ENCODE results near the gene FGF12. TPM values are rescaled to one million over a fixed set of nuclear protein-coding genes. Genes with fewer than 3 reads are reported as not detected.

FGF12 gene
- total and polyA plus RNA-seq, 2 experiments from 2014 or later: 6.0 to 14.3 TPM

DNA sequence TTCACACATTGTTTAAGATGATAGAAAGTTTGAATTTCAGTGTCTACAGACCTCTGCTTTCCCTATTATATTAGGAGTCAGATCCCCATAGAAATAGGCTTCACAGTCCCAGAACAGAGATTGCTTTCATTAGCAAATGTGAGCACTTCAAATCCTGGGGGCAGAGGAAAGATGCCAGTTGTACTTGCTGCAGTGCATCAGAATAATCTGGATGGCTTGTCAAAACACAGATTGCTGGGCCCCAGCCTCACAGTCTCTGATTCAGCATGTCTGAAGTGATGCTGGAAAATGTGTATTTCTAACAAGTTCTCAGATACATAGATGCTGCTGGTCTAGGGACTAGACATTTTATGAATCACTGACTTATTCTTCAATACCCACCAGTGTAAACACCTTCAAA is 375.2 kb downstream of the FGF12 start:
- TF ChIP-seq, protein P1, sequence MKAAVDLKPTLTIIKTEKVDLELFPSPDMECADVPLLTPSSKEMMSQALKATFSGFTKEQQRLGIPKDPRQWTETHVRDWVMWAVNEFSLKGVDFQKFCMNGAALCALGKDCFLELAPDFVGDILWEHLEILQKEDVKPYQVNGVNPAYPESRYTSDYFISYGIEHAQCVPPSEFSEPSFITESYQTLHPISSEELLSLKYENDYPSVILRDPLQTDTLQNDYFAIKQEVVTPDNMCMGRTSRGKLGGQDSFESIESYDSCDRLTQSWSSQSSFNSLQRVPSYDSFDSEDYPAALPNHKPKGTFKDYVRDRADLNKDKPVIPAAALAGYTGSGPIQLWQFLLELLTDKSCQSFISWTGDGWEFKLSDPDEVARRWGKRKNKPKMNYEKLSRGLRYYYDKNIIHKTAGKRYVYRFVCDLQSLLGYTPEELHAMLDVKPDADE (IDR thresholded peaks at IDR 0.05): no peak
- TF ChIP-seq ZNF331 (CRISPR knock-in tag; IDR thresholded peaks at IDR 0.05; ENCODE audit: low read depth): no peak
- TF ChIP-seq, protein P2, sequence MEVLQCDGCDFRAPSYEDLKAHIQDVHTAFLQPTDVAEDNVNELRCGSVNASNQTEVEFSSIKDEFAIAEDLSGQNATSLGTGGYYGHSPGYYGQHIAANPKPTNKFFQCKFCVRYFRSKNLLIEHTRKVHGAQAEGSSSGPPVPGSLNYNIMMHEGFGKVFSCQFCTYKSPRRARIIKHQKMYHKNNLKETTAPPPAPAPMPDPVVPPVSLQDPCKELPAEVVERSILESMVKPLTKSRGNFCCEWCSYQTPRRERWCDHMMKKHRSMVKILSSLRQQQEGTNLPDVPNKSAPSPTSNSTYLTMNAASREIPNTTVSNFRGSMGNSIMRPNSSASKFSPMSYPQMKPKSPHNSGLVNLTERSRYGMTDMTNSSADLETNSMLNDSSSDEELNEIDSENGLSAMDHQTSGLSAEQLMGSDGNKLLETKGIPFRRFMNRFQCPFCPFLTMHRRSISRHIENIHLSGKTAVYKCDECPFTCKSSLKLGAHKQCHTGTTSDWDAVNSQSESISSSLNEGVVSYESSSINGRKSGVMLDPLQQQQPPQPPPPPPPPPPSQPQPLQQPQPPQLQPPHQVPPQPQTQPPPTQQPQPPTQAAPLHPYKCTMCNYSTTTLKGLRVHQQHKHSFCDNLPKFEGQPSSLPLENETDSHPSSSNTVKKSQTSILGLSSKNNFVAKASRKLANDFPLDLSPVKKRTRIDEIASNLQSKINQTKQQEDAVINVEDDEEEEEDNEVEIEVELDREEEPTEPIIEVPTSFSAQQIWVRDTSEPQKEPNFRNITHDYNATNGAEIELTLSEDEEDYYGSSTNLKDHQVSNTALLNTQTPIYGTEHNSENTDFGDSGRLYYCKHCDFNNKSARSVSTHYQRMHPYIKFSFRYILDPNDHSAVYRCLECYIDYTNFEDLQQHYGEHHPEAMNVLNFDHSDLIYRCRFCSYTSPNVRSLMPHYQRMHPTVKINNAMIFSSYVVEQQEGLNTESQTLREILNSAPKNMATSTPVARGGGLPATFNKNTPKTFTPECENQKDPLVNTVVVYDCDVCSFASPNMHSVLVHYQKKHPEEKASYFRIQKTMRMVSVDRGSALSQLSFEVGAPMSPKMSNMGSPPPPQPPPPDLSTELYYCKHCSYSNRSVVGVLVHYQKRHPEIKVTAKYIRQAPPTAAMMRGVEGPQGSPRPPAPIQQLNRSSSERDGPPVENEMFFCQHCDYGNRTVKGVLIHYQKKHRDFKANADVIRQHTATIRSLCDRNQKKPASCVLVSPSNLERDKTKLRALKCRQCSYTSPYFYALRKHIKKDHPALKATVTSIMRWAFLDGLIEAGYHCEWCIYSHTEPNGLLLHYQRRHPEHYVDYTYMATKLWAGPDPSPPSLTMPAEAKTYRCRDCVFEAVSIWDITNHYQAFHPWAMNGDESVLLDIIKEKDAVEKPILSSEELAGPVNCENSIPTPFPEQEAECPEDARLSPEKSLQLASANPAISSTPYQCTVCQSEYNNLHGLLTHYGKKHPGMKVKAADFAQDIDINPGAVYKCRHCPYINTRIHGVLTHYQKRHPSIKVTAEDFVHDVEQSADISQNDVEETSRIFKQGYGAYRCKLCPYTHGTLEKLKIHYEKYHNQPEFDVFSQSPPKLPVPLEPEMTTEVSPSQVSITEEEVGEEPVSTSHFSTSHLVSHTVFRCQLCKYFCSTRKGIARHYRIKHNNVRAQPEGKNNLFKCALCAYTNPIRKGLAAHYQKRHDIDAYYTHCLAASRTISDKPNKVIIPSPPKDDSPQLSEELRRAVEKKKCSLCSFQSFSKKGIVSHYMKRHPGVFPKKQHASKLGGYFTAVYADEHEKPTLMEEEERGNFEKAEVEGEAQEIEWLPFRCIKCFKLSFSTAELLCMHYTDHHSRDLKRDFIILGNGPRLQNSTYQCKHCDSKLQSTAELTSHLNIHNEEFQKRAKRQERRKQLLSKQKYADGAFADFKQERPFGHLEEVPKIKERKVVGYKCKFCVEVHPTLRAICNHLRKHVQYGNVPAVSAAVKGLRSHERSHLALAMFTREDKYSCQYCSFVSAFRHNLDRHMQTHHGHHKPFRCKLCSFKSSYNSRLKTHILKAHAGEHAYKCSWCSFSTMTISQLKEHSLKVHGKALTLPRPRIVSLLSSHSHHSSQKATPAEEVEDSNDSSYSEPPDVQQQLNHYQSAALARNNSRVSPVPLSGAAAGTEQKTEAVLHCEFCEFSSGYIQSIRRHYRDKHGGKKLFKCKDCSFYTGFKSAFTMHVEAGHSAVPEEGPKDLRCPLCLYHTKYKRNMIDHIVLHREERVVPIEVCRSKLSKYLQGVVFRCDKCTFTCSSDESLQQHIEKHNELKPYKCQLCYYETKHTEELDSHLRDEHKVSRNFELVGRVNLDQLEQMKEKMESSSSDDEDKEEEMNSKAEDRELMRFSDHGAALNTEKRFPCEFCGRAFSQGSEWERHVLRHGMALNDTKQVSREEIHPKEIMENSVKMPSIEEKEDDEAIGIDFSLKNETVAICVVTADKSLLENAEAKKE (CRISPR knock-in tag; IDR thresholded peaks at IDR 0.05): no peak
- TF ChIP-seq, protein P3, sequence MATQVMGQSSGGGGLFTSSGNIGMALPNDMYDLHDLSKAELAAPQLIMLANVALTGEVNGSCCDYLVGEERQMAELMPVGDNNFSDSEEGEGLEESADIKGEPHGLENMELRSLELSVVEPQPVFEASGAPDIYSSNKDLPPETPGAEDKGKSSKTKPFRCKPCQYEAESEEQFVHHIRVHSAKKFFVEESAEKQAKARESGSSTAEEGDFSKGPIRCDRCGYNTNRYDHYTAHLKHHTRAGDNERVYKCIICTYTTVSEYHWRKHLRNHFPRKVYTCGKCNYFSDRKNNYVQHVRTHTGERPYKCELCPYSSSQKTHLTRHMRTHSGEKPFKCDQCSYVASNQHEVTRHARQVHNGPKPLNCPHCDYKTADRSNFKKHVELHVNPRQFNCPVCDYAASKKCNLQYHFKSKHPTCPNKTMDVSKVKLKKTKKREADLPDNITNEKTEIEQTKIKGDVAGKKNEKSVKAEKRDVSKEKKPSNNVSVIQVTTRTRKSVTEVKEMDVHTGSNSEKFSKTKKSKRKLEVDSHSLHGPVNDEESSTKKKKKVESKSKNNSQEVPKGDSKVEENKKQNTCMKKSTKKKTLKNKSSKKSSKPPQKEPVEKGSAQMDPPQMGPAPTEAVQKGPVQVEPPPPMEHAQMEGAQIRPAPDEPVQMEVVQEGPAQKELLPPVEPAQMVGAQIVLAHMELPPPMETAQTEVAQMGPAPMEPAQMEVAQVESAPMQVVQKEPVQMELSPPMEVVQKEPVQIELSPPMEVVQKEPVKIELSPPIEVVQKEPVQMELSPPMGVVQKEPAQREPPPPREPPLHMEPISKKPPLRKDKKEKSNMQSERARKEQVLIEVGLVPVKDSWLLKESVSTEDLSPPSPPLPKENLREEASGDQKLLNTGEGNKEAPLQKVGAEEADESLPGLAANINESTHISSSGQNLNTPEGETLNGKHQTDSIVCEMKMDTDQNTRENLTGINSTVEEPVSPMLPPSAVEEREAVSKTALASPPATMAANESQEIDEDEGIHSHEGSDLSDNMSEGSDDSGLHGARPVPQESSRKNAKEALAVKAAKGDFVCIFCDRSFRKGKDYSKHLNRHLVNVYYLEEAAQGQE (IDR thresholded peaks at IDR 0.05; ENCODE audit: unreplicated experiment): no peak
- TF ChIP-seq, protein P4, sequence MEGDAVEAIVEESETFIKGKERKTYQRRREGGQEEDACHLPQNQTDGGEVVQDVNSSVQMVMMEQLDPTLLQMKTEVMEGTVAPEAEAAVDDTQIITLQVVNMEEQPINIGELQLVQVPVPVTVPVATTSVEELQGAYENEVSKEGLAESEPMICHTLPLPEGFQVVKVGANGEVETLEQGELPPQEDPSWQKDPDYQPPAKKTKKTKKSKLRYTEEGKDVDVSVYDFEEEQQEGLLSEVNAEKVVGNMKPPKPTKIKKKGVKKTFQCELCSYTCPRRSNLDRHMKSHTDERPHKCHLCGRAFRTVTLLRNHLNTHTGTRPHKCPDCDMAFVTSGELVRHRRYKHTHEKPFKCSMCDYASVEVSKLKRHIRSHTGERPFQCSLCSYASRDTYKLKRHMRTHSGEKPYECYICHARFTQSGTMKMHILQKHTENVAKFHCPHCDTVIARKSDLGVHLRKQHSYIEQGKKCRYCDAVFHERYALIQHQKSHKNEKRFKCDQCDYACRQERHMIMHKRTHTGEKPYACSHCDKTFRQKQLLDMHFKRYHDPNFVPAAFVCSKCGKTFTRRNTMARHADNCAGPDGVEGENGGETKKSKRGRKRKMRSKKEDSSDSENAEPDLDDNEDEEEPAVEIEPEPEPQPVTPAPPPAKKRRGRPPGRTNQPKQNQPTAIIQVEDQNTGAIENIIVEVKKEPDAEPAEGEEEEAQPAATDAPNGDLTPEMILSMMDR (conservative IDR thresholded peaks at IDR 0.05; ENCODE audit: low read depth in 2 of 2): no peak
- no peak for TF ChIP-seq CREB1 (CRISPR knock-in tag; IDR thresholded peaks at IDR 0.05; ENCODE audit: low read depth)
- TF ChIP-seq POLR2AphosphoS5 (IDR thresholded peaks at IDR 0.05; ENCODE audit: low read depth): no peak
- no peak for TF ChIP-seq JUNB (IDR thresholded peaks at IDR 0.05; ENCODE audit: unreplicated experiment)
- TF ChIP-seq EZH2 (IDR thresholded peaks at IDR 0.05; ENCODE audit: low read depth, unreplicated experiment): no peak
- no peak for TF ChIP-seq NANOG (IDR thresholded peaks at IDR 0.05; ENCODE audit: borderline replicate concordance)
- TF ChIP-seq ZNF114 (CRISPR knock-in tag; IDR thresholded peaks at IDR 0.05): no peak
- no peak for TF ChIP-seq EZH2phosphoT487 (IDR thresholded peaks at IDR 0.05; ENCODE audit: unreplicated experiment)
- no peak for TF ChIP-seq STAT1 (IDR thresholded peaks at IDR 0.05; ENCODE audit: unreplicated experiment)
- Histone ChIP-seq H3K27me3 (ENCODE audit: insufficient read depth) (no peaks in the 10 kb centered on the region), H3F3A (replicated peaks; ENCODE audit: low read depth) (no peaks in the 10 kb centered on the region), H3K27ac (ENCODE audit: low read depth) (no peak overlapping the region), H3K4me3 (no peak overlapping the region), H3K4me2 (no peak overlapping the region), H3K79me2 (replicated peaks; ENCODE audit: insufficient read depth) (no peaks in the 10 kb centered on the region), H3K4me1 (ENCODE audit: insufficient read depth) (peaks cover 12% of the 10 kb centered on the region; the same call in 1 of the 2 replicates), H3K9me2 (ENCODE audit: insufficient read depth) (no peaks in the 10 kb centered on the region), H2AFZ (no peak overlapping the region), H4K20me1 (replicated peaks; ENCODE audit: insufficient read depth) (no peaks in the 10 kb centered on the region), H3K36me3 (ENCODE audit: insufficient read depth) (no peaks in the 10 kb centered on the region)
- Mint-ChIP-seq H3K36me3 (ENCODE audit: low read depth) (no peaks in the 10 kb centered on the region), H3K4me1 (peaks cover 15% of the 10 kb centered on the region), H3K27ac (no peak overlapping the region), H3K9me3 (no peaks in the 10 kb centered on the region), H3K4me3 (no peak overlapping the region), H3K27me3 (ENCODE audit: insufficient read depth, low read depth, poor library complexity) (no peaks in the 10 kb centered on the region)
- no peak for DNase-seq (ENCODE audit: low spot score)
- no peak; the same call in 2 of the 3 replicates for ATAC-seq
